Measurements from ENCODE around the gene KCNT1.

KCNT1 gene

DNA sequence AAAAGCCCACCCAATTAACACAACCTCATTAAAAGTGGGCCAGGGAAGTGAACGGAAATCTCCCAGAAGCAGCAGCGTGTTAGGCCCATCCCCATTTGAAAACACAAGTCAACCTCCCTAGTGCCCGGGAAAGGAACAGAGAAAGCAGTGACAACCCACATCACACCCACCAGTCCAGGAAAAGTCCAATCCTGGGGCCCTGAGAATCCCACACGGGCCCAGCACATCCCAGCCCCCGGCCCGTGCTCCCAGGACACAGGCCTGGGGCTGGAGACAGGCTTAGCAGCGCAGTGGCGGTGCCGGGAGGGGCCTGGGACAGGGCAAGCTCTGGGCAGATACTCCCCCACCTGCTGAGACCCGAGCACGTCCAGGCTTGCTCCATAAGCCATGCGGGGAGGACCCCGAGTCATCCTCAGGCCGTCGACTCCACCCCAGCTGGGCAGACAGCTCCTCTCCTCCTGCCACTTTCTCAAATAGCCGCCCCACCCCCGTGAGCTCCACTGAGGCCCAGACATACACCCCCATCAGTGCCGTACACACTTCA is 101.0 kb downstream of the KCNT1 start:
- no peak for DNase-seq (ENCODE audit: low read depth)

DNA sequence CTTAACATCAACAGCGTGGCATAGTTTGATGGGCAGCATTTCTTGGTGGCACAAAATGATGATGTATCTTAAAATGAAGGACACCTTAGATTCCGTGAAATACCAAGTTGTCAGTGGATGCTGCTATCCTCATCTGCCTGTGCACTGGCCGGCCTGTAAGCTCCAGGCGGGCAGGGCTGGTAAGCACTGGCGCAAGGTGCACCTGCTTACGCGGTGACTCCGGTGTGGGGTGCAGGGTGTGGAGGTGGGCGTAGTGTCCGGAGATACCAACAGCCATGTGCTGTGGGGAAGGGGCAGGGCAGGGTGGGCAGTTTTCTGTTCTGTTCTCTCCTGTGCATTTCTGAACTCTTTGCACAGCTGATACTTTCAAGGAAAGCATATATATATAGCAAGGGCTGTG is 101.5 kb downstream of the KCNT1 start:
- no peak for DNase-seq (ENCODE audit: low read depth)

DNA sequence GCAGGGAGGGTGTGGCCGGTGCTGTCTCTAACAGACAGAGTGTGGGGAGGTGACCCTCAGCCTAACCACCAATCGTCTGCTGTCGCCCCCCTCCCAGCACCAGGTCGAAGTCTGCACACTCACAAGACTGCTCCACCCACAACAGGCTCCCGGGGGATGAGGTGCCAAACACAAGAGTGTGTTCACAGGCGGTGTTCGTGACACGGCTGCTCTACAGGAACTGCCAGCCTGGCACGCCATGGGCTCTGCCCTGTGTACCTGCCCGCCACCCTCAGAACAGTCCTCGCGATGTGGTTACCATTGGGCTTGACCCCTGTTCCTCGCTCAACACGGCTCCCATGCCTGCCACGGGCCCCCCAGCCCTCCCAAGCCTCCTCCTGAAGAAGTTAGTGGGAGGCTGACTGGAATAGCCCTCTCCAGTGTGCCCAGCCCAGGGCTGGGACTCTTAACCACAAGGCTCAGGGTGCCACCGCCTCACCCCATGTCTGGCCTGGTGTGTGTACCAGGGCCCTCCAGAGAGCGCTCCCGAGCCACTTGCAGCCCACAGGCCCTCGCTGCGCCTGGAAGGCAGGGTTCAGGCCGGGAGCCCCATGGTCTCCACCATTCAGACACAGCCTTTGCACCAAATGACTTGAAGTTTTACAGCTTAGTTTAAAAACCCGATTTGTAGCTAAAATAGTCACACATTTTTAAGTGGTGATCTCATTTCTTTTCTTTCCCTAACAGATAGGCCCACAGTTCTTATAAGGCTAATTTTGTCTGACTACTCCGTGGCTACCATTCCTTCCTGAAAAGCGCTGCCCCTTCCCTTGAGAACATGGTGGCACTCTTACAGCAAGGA is 102.8 kb downstream of the KCNT1 start:
- DNase-seq (ENCODE audit: low read depth): no peak

DNA sequence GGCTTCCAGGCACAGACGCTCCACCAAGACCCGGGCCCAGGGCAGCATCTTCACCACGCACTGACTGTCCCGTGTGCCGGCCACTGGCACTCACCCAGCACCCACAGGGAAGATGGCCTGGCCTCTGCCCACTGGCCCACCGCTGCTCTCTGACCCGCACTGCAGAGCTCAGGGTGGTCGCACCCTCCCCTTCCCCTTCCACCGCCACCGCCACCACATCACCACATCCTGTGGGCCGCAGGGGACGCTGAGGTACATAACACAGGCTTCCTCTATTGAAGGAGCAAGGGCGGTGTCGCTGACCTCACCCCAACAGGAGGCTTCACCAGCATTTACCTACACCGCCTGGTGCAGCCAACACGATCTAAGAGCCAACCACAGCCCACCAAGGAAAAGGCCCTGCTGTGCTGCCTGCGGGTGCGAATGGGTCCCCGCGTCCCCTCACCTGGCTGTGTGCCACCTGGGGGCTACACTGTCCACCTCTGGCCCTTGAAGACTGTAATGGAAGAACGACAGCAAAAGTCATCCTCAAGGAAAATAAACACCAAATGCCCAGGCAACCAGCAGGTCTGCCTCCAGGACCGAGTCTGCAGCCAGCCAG is 103.5 kb downstream of the KCNT1 start:
- DNase-seq (ENCODE audit: low read depth): no peak

DNA sequence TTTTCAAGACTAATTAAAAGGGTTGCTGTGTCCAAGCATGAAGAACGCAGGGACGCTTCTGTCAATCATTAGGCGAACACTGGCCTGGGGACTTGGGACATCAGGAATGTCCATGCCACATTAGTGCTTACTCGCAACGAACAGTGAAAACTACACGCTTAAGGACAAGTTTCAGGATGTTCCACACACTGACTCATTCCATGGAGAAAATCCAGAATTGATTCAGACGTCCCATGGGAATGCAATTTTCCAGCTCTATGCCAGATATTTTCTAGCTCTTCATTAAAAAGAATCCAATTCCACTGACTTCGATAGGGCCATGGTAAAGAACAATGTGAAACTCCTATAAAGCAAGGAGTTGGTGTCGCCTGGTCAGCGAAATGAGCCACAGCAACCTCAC is 107.2 kb downstream of the KCNT1 start:
- DNase-seq (ENCODE audit: low read depth): no peak

DNA sequence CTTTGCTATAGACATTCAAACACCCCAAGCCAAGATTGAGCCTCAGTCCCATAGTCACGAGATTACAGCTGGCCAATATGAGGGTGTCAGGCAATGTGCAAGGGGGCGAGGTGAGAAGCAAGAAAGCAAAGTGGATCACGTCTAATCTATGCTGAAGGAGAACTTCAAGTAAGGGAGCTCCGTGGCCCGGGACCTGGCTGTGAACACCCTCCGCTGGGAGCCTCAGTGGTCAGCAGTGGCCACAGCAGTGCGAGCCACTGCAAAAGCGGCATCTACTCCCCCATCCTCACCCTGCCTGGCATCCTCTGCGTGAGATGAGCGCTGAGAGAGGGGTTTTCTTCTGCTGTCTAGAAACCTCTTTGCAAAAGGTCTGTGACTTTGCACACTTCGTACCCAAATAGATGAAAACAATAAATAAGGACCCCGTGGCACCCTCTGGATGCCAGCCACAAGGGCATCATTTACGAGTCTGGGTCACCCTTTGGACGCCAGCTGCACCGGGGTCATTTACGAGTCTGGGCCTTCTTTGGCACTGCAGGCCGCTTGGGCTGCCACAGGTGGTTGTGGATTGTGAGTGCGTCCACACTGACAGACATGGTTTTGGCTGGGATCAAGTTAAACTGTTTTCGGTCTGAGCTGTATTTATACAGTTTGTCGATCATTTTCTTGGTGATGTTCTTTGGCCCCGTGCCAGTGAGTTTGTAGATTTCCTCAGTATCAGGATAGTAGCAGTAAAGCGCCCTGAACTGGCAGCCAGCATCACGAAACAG is 109.0 kb downstream of the KCNT1 start:
- no peak for DNase-seq (ENCODE audit: low read depth)

DNA sequence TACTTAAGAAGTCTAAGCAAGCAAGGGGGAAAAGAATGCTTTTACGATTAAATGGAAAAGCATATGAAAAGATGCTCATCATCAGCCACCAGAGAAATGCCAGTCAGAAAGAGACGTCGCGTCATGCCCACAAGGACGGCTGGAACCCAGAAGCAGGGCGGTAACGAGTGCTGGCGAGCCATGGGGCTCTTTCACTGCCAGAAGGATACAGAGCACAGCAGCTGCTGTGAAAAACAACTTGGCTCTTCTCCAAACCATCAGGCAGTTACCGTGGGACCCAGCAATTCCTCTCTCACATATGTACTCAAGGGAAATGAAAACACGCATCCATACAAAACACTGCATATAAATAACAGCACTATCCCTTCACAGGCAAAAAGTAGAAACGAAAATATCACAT is 109.8 kb downstream of the KCNT1 start:
- DNase-seq (ENCODE audit: low read depth): no peak

DNA sequence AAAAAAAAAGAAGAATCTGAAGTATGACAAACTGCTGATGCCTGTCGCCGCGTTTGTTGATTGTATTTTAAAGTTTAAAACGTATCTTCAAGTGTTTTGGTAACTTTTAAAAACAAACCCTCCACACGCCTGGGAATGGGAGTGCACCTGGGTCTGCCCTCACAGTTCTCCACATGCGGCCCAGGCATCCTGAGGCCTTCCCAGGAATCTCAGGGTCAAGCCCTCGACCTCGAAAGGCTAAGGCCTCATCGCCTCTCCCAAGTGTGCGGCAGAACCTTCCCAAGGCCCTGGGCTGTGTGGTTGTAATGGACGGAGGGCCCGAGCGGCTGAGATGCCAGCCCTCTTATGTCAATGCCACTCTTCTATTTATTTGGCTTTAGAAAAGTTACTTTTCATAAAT is 111.0 kb downstream of the KCNT1 start:
- no peak for DNase-seq (ENCODE audit: low read depth)

DNA sequence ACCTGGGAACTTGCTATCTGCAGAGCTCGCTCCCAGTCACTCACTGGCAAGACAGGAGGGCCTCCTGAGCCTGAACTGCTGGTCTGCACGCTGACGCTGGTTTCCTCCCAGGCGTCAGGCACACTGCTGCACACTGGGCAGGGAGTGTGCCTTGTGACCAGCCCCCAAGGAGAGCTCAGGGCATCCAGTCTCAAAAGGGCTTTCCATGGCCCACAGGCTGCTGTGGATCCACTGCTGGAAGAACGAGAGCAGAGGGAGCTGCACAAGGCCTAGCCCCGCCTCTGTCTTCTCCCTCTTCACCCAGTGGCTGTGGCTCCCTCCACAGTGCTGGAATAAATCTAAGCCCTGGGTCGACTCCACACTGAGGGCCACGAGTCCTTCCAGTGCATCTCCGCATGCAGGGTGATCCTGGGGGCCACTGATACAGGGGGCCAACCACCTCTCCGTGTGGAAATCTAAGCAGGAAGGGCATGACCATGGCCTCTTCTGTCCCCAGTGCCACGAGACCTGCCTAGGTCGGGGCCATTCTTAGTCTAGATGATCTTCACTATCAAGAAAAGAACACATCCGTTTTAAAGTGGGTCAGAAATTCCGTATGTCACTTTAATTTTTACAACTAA is 111.8 kb downstream of the KCNT1 start:
- DNase-seq (ENCODE audit: low read depth): no peak

DNA sequence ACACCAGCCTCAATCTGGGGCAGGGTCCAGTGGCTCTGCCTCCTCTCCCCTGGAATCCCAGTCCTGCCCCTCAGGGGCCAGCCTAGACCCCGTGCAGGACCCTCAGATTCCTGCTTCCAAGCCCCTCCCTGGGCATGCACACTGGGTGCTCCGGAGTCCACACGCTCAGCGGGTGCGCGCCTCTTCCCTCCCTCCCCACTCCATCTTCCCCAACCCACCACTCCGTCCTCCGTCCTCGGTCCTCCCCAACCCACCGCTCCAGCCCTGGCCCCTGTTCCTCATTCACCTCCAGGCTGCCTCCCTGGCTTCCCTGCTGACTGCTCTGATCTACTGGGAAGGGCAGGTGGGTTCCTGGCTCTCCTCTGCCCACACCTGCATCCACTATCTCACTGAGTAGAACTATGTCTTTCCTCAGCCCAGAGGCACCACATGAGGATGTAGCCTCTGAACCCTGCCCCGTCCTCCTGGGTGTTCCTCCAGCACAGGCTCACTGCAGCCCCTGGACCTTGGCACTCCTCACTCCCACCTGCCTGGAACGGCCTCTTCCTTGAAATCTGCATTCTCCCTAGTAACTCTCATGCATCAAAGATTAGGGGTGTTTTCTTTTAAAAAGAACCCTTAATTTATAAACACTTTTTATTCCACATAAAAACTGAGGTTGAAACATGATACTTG is 112.6 kb downstream of the KCNT1 start:
- DNase-seq (ENCODE audit: low read depth): no peak

DNA sequence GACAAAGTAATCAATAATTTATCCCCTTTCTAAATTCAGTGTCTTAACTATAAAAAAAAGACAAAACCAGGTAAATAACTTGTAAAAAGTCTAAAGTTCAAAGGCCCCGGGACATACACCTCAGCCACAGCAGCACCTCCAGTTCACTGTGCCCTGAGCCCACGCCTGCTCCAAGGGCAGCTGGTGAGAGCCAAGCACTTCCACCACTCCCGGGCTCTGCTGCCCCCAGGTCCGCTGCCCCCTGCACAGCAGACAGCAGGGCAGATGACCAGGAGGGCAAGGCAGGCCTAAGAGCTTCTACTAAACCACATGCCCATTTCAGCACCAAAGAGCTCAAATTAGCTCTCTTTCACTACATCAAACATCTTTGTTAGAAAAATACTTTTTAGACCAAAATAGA is 113.4 kb downstream of the KCNT1 start:
- DNase-seq (ENCODE audit: low read depth): no peak

DNA sequence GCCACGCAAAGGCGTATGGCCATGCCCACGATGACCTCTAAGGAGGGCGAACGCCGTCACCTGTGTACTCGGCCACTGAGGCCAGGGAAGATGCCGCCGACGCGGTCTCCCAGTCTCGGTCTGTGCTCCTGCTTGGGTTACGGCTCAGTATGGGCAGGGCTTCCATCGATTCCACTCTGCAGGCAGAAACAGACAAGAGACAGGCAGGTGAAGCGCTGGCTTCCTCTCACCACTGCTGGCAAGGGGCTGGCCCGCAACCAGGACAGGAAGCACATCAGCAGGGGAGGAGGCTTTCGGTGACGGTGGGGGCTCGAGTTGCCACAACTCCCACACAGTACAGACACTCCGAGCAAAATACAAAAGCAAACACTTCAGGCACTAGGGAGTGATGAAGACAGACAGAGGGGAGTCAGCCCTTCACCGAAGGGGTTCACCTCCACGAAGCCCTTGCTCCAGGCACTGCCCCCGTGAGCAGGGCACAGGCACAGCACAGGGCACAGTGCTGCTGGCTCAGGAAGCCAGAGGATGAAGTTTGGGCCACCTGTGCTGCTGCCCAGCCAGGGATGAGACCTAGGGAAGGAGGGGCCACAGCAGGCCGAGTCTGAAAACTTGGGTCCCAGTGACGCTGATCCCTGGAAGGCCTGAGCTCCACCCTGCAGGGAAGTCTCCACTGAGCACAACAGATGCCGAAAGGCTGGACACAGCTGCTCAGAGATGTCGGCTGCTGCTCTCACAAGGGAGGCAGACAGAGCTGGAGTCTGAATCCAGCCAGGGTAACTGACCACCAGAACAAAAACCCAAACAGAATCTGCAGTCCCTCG is 114.1 kb downstream of the KCNT1 start:
- no peak for DNase-seq (ENCODE audit: low read depth)

DNA sequence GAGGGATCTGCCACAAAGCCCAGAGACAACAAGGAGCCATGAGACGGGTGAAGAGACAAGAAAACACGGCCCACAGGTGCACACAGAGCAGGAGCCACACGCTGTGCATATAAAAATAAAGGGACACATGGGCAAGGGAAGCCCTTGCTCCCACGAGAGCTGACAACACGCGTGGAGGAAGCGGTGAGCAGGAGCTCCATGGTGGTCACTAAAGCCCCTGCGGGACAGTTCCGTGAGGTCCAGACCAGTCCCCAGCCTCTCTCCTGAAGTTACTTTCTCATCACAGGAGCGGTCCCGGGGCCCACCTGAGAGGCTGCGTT is 114.6 kb downstream of the KCNT1 start:
- DNase-seq (ENCODE audit: low read depth): no peak

DNA sequence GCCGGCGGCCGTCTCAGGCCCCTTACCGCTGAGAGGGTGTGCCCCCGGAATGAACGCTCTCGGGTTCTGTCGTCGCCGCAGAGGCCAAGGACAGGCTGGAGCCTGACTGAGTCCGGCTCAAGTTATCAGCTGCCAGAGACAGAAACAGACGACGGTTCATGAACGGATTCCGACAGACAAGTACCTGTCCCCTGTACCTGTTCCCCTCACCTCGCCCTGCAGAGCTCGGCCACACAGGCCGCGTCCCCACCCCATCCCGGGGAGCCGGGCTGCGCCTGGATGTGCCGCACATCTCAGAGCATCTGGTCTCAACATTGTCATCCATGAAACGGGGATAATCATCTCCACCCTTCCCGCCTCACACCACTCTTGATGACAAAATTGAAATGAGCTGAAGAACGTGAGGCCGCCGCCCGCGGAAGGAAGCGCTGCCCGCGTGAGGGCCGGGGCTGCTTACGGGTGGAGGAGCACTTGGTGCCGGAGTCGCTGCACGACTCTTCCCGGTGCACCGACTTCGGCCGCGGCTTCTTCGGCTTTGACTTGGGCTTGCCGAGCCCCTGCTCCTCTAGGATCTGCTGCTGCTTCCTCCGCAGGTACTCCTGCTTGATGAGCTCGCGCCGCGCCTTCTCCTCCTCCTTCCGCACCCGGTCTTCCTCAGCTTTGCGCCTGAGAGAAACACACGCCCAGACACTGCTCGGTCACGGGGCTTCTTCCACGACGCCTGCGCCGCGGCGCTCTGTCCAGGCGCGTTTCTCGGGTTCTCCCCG is 116.1 kb downstream of the KCNT1 start:
- no peak for DNase-seq (ENCODE audit: low read depth)

DNA sequence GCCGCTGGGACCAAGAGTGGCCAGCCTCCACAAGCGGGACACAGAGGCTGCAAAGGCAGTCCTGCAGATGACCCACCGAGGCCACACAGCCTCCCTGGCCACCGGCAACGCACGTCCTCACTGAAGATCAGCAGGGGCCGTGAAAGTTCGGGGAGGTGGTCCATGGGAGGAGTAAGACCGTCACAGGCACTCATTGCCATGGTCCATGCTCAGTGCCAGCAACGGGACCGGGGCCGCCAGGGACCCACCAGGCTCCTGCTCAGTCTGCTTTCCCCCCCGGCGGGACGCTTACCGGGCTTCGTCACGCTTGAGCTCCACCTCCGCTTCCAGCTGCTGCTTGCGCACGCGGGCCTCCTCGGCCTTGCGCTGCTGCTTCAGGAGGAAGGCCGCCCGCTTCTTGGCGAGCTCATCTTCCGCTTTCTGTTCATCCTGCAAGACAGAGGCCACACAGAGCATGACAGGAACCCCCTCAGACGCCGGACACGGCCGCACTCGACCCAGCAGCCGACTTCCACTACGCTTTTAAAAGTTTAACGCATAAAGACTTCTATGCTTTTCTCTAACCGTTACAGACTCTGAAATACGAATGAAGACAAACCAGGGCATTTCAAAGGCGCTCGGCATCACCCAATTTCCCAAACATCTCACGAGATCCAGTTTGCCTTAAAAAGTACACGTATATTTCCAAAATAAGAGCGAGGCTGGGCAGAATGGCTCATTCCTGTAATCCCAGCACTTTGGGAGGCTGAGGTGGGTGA is 116.9 kb downstream of the KCNT1 start:
- no peak for DNase-seq (ENCODE audit: low read depth)

DNA sequence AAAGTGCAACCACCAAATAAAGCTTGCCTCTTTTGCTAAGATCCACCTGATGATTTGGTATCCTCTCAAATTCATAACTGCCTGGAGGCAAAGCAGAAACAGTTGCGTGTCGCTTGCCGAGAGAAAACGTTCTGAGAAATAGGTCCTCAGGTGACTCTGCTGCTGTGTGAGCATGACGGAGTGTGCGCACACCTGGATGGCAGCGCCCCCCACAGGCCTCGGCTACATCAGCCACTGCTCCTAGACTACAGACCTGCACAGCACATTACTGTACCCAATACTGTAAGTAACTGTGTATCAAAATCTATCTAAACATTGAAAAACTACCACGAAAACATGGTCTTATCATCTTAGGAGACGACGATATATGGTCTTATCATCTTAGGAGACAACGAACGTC is 117.9 kb downstream of the KCNT1 start:
- no peak for DNase-seq (ENCODE audit: low read depth)

DNA sequence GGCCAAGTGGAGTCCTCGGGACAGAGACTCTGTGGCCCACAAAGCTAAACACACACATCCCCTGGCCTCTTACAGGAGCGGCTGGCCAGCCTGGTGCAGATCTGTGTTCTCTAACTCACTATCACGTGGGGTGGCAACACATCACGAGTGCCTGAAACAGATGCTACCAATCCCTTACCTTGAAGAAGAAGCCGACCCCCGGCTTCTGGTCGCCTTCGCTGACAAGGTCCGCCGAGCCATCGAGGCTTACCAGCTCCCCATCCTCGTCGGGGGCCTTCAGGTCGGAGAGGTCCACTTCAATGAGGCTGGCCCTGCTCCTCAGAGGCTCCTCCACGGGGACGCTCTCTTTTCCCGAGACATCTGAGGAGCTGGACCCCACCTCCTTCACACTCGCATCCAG is 118.7 kb downstream of the KCNT1 start:
- DNase-seq (ENCODE audit: low read depth): no peak

DNA sequence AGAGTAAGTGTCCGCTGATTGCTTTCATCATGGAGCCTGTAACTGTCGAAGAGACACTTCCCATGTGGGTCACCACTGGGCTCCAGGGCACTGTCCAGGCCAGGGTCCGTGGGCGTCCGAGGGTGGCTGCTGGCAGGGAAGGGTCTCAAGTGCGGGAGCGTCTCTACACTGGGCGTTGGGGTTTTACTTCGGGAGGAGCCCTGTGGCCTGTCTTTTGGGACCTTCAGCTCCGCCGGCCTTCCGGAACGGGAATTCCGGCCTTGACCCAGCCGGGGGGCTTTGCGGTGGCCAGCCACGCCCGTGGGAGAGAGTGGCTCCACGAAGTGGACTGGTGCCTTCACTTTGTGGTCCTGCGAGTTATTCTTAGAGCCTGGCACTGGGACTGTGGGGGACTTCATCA is 119.1 kb downstream of the KCNT1 start:
- DNase-seq (ENCODE audit: low read depth): no peak

DNA sequence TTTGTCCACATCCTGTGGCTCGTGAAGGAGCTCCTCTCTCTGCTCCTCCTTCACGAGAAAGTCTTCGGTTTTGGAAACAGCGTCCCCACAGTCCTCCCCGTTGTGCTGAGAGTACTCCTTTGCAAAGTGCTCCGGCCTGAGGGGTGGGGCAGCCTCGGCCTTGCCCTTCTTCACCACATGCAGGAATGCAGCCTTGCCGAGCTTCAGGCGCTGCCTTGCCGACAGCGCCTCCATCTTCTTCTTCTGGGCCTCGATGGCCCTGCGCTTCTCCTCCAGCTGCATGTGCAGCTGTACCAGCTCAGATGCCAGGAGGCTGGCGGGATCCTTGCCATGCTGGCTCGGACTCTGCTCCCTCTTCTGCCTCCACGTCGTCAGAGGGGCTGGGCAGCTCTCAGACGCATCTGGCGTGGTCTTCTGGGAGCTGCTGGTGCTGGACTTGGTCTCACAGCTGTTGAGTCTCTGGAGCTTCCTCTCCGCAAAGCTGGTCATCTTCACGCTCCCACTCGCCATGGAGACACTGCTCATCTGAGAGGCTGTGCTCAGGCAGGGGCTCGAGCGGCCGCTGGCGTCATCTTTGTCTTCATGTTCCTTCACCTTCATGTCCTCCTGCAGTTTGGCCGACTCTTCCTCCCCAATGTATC is 119.9 kb downstream of the KCNT1 start:
- DNase-seq (ENCODE audit: low read depth): no peak
